ENCODE measurements around the gene EEFSEC.

EEFSEC gene

GRCh38 chr3:128413003-128413370, 259.7 kb downstream of the EEFSEC start:
- no peak for DNase-seq (ENCODE audit: low read depth)

GRCh38 chr3:128413413-128414205, 260.3 kb downstream of the EEFSEC start:
- no peak for DNase-seq (ENCODE audit: low read depth)

- no peak for DNase-seq (ENCODE audit: low read depth)
These were observed 262.0 kb downstream of the EEFSEC start for GRCh38 chr3:128415200-128415772.

- no peak for DNase-seq (ENCODE audit: low read depth)
These were observed 262.7 kb downstream of the EEFSEC start for GRCh38 chr3:128415773-128416577.

- no peak for DNase-seq (ENCODE audit: low read depth)
These were observed 263.4 kb downstream of the EEFSEC start for GRCh38 chr3:128416578-128417211.

GRCh38 chr3:128418900-128419299, 265.6 kb downstream of the EEFSEC start:
- no peak for DNase-seq (ENCODE audit: low read depth)

- DNase-seq (ENCODE audit: low read depth): no peak
These were observed 266.0 kb downstream of the EEFSEC start for GRCh38 chr3:128419311-128419710.

GRCh38 chr3:128420289-128420688, 267.0 kb downstream of the EEFSEC start:
- DNase-seq (ENCODE audit: low read depth): no peak

GRCh38 chr3:128420720-128421438, 267.6 kb downstream of the EEFSEC start:
- no peak for DNase-seq (ENCODE audit: low read depth)

- no peak for DNase-seq (ENCODE audit: low read depth)
These were observed 268.2 kb downstream of the EEFSEC start for GRCh38 chr3:128421439-128421836.

- no peak for DNase-seq (ENCODE audit: low read depth)
These were observed 268.7 kb downstream of the EEFSEC start for GRCh38 chr3:128421966-128422365.

- DNase-seq (ENCODE audit: low read depth): no peak
These were observed 269.7 kb downstream of the EEFSEC start for GRCh38 chr3:128422762-128423524.

GRCh38 chr3:128423525-128424147, 270.4 kb downstream of the EEFSEC start:
- no peak for DNase-seq (ENCODE audit: low read depth)

GRCh38 chr3:128424508-128425069, 271.3 kb downstream of the EEFSEC start:
- no peak for DNase-seq (ENCODE audit: low read depth)

GRCh38 chr3:128425142-128425845, 272.0 kb downstream of the EEFSEC start:
- DNase-seq (ENCODE audit: low read depth): no peak

GRCh38 chr3:128425846-128426127, 272.5 kb downstream of the EEFSEC start:
- no peak for DNase-seq (ENCODE audit: low read depth)

GRCh38 chr3:128426128-128426921, 273.0 kb downstream of the EEFSEC start:
- no peak for DNase-seq (ENCODE audit: low read depth)

GRCh38 chr3:128427175-128427857, 274.0 kb downstream of the EEFSEC start:
- no peak for DNase-seq (ENCODE audit: low read depth)

Measured in T-helper 22 cell (primary cell).